Stomach (tissue), 4 donors: Measurements from ENCODE around the gene ALDH3B1.

ENCODE experiments used
- CTCF ChIP-seq, 7 experiments: fragments of 450-650 bp in 4 of 7; fragments of 200-600 bp in 3 of 7; sonication (generic) in 3 of 7; IDR thresholded peaks; one replicate each; pipeline ENCODE4 v1.5.1; 2016 to 2019; ENCODE audit warnings: antibody characterized with exemption in 7 of 7, control low read depth in 2 of 7, mild to moderate bottlenecking in 1 of 7
- EP300 ChIP-seq: sonication (generic); formaldehyde crosslinking; IDR thresholded peaks from one replicate; pipeline ENCODE4 v1.6.1; 2017; ENCODE audit warnings: antibody characterized with exemption
- POLR2A ChIP-seq, 4 donors: fragments of 450-650 bp; IDR thresholded peaks; one replicate each; pipeline ENCODE4 v1.6.1; 2016; ENCODE audit warnings: antibody characterized with exemption in 4 of 4, control low read depth in 2 of 4, mild to moderate bottlenecking in 1 of 4, moderate library complexity in 1 of 4
- POLR2AphosphoS5 ChIP-seq, 3 donors: sonication (generic); formaldehyde crosslinking; IDR thresholded peaks; one replicate each; pipeline ENCODE4 v1.6.1; 2016; ENCODE audit warnings: antibody characterized with exemption in 3 of 3

GRCh38 chr11:68027667-68028066 is 17.5 kb downstream of the ALDH3B1 start:
- TF ChIP-seq CTCF (IDR thresholded peaks at IDR 0.05) = no peak
- no peak for TF ChIP-seq POLR2A (IDR thresholded peaks at IDR 0.05)
- TF ChIP-seq EP300 = no peak
- no peak for TF ChIP-seq POLR2AphosphoS5 (IDR thresholded peaks at IDR 0.05)
